Measurements from ENCODE around the gene CNIH3. TPM values are rescaled to one million over a fixed set of nuclear protein-coding genes. Genes with fewer than 3 reads are reported as not detected.
"Not testable (repeated sequence)": the region's sequence is repeated elsewhere in the genome, so short reads cannot be mapped to it uniquely, and the experiment has no call there.

CNIH3 gene
- total RNA-seq (10 to 100 TPM in 1 of 5 donors, 1 to 10 TPM in 2, under 1 TPM in 1, not detected in 1; 0.45 to 18.7 (median 5.9) TPM), polyA plus RNA-seq (1 to 10 TPM; 1.4 to 3.1 (median 1.4) TPM)
- long read RNA-seq, donor 1, partial matches to known transcripts: 0 of 1 reads
- long read RNA-seq, donor 1, other reads (novel, unspliced or antisense): 0 of 1 reads
- long read RNA-seq, donor 2, partial matches to known transcripts: 0 of 1 reads
- long read RNA-seq, donor 2, other reads (novel, unspliced or antisense): 0 of 1 reads
- long read RNA-seq, donor 3: 0 reads
- long read RNA-seq, donor 4: 0 reads
- long read RNA-seq, donor 5: 0 reads
- long read RNA-seq, donor 6: 0 reads
- long read RNA-seq, donor 7: 0 reads
- long read RNA-seq, donor 8, partial matches to known transcripts: 0 of 2 reads
- long read RNA-seq, donor 8, other reads (novel, unspliced or antisense): 0 of 2 reads
- long read RNA-seq, donor 9: 0 reads
- long read RNA-seq, donor 10: 0 reads

DNA sequence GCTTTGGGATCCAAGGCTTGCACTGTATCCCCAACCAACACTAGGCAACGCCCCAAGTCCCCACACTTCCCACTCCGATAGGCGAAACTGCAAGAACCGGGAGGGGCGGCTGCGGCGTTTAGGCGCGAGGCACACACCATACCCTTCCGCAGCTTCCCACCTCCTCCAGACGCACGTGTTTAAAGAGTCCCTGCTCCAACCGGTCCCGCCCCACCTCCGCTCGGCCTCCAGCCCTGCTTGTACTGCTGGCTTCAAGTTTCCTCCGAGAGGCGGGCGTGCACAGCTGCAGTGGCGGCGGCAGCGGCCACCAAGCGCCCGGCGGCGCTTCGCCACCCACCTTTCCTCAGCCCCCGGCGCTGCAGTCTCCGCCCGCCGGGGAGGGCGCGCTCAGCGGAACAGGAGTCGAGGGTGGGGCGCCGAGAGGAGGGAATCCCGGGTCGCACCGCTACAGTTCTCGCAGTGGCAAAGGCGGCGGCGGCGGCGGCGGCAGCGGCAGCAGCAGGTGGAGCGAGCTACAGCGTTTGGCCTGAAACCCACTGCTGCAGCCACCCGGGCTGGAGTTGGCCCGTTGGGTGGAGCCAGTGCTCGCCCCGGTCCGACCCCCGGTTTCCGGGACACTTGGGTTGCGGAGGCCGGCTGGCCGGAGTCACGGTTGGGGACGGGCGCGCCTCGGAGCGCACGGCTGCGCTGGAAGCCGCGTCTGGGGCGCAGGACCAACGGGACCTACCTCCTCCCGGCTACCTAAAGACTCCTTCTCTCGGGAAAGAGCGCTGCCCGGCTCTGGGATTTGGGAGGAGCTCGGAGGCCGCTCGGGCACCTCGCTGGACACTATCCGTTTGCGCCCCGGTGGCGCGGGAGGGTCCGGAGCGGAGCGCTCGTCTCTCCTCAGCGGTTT is at the start of gene CNIH3:
TSS of gene CNIH3 (plus strand) at position 457 of the 895 bp plus-strand sequence. CDS start 858 bp downstream, outside the sequence.
- H3K27me3 ChIP-seq: peaks cover 8 to 53% (median 32%) of the 10 kb centered on the region in 3 donors
- DNase-seq: peak; percentile 53 to 84
- no peak for TF ChIP-seq POLR2AphosphoS5 (IDR thresholded peaks at IDR 0.05)
- H3K9me3 ChIP-seq: no peaks in the 10 kb centered on the region
- 0 to 1% (median 1%) methylated on average over 24 to 91 of the region's 91 CpGs for WGBS, 5 donors
- intact Hi-C loops (cut with DNase I; ENCODE audit: low total_unique reads): no loop called here
- H3K27ac ChIP-seq: no peak within 1 kb of the TSS
- H3K36me3 ChIP-seq: no peaks in the 10 kb centered on the region
- H3K4me3 ChIP-seq: peak within 1 kb of the TSS; percentile 45 to 67 (median 54)
- H3K4me1 ChIP-seq: peaks cover 20 to 32% (median 24%) of the 10 kb centered on the region in 4 donors

DNA sequence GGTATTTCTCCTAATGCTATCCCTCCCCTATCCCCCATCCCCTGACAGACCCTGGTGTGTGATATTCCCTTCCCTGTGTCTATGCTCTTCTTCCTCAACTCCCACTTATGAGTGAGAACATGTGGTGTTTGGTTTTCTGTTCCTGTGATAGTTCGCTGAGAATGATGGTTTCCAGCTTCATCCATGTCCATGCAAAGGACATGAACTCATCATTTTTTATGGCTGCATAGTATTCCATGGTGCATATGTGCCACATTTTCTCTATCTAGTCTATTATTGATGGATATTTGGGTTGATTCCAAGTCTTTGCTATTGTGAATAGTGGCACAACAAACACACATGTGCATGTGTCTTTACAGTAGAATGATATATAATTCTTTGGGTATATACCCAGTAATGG is 49.6 kb upstream of the CNIH3 start:
- H3K9me3 ChIP-seq; intact Hi-C loops (cut with DNase I; ENCODE audit: low total_unique reads); H3K4me3 ChIP-seq; H3K36me3 ChIP-seq; H3K27me3 ChIP-seq; DNase-seq; H3K4me1 ChIP-seq; H3K27ac ChIP-seq: not testable (repeated sequence)
- 77 to 96% (median 94%) methylated on average over 1 of the region's 1 CpG for WGBS, 5 donors

DNA sequence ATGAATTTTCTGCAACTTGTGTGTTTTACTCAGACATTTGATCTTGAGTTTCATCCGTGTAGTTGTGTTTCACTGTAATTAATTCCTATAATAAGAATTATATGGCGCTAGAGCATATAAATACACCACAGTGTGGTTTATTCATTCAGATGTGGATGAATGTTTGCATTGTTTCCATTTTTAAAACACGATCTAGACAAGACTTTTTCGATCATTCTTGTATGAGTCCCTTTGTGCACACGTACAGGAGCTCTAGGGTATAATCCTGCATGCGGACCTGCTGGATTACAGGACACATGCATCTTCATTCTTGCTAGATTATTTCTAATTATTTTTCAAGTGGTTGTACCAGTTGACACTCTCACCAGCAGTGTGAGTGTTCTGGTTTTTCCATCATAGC is 46.8 kb upstream of the CNIH3 start:
- no peak overlapping the region for H3K27ac ChIP-seq
- no peaks in the 10 kb centered on the region for H3K27me3 ChIP-seq
- no peaks in the 10 kb centered on the region for H3K4me1 ChIP-seq
- H3K36me3 ChIP-seq: no peaks in the 10 kb centered on the region
- no peak for TF ChIP-seq POLR2A (IDR thresholded peaks at IDR 0.05)
- TF ChIP-seq EP300 (IDR thresholded peaks at IDR 0.05): no peak
- TF ChIP-seq POLR2AphosphoS5 (IDR thresholded peaks at IDR 0.05): no peak
- TF ChIP-seq, protein P1, sequence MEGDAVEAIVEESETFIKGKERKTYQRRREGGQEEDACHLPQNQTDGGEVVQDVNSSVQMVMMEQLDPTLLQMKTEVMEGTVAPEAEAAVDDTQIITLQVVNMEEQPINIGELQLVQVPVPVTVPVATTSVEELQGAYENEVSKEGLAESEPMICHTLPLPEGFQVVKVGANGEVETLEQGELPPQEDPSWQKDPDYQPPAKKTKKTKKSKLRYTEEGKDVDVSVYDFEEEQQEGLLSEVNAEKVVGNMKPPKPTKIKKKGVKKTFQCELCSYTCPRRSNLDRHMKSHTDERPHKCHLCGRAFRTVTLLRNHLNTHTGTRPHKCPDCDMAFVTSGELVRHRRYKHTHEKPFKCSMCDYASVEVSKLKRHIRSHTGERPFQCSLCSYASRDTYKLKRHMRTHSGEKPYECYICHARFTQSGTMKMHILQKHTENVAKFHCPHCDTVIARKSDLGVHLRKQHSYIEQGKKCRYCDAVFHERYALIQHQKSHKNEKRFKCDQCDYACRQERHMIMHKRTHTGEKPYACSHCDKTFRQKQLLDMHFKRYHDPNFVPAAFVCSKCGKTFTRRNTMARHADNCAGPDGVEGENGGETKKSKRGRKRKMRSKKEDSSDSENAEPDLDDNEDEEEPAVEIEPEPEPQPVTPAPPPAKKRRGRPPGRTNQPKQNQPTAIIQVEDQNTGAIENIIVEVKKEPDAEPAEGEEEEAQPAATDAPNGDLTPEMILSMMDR (IDR thresholded peaks at IDR 0.05): no peak
- 89 to 95% (median 93%) methylated on average over 6 of the region's 6 CpGs for WGBS, 5 donors
- no peaks in the 10 kb centered on the region for H3K9me3 ChIP-seq
- DNase-seq: no peak
- intact Hi-C loops (cut with DNase I; ENCODE audit: low total_unique reads): no loop called here
- H3K4me3 ChIP-seq: no peak overlapping the region

DNA sequence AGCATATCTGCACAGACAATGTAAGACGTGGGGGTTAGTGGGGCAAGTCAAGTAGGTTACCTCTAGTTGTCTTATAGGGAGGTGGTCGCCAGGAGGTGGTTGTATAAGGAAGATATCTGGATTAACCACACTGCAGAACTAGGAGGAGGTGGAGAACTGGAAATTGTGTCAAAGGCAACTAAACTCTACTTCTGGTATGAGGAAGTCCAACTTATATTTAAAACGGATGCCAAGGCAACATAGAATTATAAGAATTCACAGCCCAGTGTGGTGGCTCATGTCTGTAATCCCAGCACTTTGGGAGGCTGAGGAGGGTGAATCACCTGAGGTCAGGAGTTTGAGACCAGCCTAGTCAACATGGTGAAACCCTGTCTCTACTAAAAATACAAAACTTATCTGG is 44.1 kb upstream of the CNIH3 start:
- H3K4me1 ChIP-seq; H3K27ac ChIP-seq; H3K27me3 ChIP-seq; H3K4me3 ChIP-seq; H3K36me3 ChIP-seq; intact Hi-C loops (cut with DNase I; ENCODE audit: low total_unique reads): not testable (repeated sequence)
- H3K9me3 ChIP-seq: peaks cover 0 to 18% (median 4%) of the 10 kb centered on the region in 4 donors
- DNase-seq: peak in 1 of 2 donors; percentile 39
- 40 to 68% (median 64%) methylated on average over 3 of the region's 3 CpGs for WGBS, 5 donors

DNA sequence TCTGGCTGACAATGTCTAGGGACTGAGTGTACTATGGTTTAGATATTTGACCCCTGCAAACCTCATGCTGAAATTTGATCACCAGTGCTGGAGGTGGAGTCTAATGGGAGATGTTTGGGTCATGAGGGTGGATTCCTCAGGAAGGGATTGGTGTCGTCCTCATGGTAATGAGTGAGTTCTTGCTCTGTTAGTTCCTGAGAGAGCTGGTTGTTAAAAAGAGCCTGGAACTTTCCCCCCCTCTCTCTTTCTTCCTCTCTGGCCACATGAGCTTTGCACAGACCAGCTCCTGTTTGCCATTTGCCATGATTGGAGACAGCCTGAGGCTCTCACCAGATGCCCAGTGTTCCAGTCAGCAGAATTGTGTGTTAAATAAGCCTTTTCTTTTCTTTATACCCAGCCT is 36.6 kb upstream of the CNIH3 start:
- WGBS, 5 donors: 26 to 55% (median 35%) methylated on average over 1 of the region's 1 CpG

More for the DNA sequence above, 36.6 kb upstream of the CNIH3 start:
- H3K27ac ChIP-seq: no peak overlapping the region
- H3K27me3 ChIP-seq: no peaks in the 10 kb centered on the region
- TF ChIP-seq, protein P1 (IDR thresholded peaks at IDR 0.05): no peak
- TF ChIP-seq POLR2AphosphoS5 (IDR thresholded peaks at IDR 0.05) (no peak), POLR2A (IDR thresholded peaks at IDR 0.05) (no peak), EP300 (IDR thresholded peaks at IDR 0.05) (no peak)
- intact Hi-C loops (cut with DNase I; ENCODE audit: low total_unique reads): no loop called here
- H3K36me3 ChIP-seq: peaks cover 0 to 5% (median 0%) of the 10 kb centered on the region in 4 donors
- no peak overlapping the region for H3K4me3 ChIP-seq
- peaks cover 0 to 24% (median 5%) of the 10 kb centered on the region in 4 donors for H3K9me3 ChIP-seq
- no peak for DNase-seq
- no peaks in the 10 kb centered on the region for H3K4me1 ChIP-seq
